GM18519 (cell line): ENCODE measurements around the gene SYT3.
A peak's percentile ranks its signal among the peaks of the same experiment; 100 is the strongest.

Experiments
- ATAC-seq: cut with Tn5 transposase; IDR thresholded peaks from one replicate; pipeline ENCODE4 v1.9.1; 2021; ENCODE audit warnings: mild to moderate bottlenecking, moderate library complexity; ENCODE audit not compliant: unreplicated experiment, low FRiP score

Gene SYT3

GRCh38 chr19:50639121-50640112 lies at the start of gene SYT3:
Gene SYT3, minus strand, starts transcription at chr19:50639881. Its CDS starts 2,470 bp downstream, at chr19:50637411.
- ATAC-seq = no peak

GRCh38 chr19:50688766-50689165 lies 49.1 kb upstream of the SYT3 start:
- no peak for ATAC-seq

- no peak for ATAC-seq
Observed at GRCh38 chr19:50686310-50687032, 46.8 kb upstream of the SYT3 start.

GRCh38 chr19:50679177-50680125 lies 39.8 kb upstream of the SYT3 start:
- ATAC-seq = peak; percentile 79

GRCh38 chr19:50678323-50678722 lies 38.6 kb upstream of the SYT3 start:
- no peak for ATAC-seq

GRCh38 chr19:50677636-50678035 lies 38.0 kb upstream of the SYT3 start:
- no peak for ATAC-seq

GRCh38 chr19:50676625-50677197 lies 37.0 kb upstream of the SYT3 start:
- ATAC-seq = no peak

GRCh38 chr19:50673118-50673517 lies 33.4 kb upstream of the SYT3 start:
- no peak for ATAC-seq

- no peak for ATAC-seq
Observed at GRCh38 chr19:50670102-50670380, 30.4 kb upstream of the SYT3 start.

- ATAC-seq = no peak
Observed at GRCh38 chr19:50669302-50670101, 29.8 kb upstream of the SYT3 start.

GRCh38 chr19:50668879-50669278 lies 29.2 kb upstream of the SYT3 start:
- no peak for ATAC-seq

GRCh38 chr19:50668416-50668815 lies 28.7 kb upstream of the SYT3 start:
- no peak for ATAC-seq

GRCh38 chr19:50667759-50668231 lies 28.1 kb upstream of the SYT3 start:
- no peak for ATAC-seq

- ATAC-seq = no peak
Observed at GRCh38 chr19:50667177-50667758, 27.6 kb upstream of the SYT3 start.

GRCh38 chr19:50666346-50667176 lies 26.9 kb upstream of the SYT3 start:
- ATAC-seq = no peak

GRCh38 chr19:50664204-50664603 lies 24.5 kb upstream of the SYT3 start:
- ATAC-seq = no peak

- ATAC-seq = no peak
Observed at GRCh38 chr19:50663482-50663790, 23.8 kb upstream of the SYT3 start.
